Measurements from ENCODE around the gene AUTS2.

DNA sequence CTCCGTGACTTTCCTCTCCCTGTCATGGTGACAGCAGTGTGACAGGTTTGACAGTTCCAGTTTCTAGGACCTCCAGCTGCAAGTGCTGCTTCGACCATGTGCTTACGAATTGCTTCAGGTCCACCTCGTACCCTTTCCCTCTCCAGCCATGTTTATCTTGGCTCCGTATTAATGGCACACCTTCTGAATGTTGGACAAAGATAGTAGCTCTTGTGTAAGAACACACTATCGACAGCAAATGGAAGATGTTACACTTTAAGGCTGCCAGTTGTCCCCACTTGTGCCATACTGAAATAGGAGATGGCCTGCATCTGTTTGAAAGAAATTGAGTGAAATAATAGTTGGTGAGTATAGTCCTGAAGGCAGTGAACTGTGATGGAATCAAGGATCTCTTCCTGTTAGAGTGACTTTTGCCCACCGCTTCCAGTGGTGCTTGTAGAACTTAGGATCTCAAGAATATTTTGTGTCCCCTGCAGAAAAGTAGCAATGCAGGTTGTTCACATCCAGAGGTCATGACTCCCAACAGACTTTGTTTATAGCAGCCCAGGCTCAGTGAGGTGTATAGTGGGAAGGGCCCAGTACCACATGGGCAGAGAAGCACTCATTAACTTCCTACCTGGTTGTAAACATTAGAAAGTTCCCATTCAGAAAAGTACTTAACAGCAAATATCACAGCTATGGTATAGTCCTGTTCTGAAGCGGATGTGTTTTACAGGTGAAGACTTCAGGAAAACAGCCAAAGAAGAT is 904.0 kb downstream of the AUTS2 start:
- TF ChIP-seq POLR2A (IDR thresholded peaks at IDR 0.05; ENCODE audit: low read depth, low read length) = no peak
- TF ChIP-seq TAF1 (IDR thresholded peaks at IDR 0.05; ENCODE audit: low read depth, low read length) = no peak
- TF ChIP-seq POLR2AphosphoS5 (IDR thresholded peaks at IDR 0.05; ENCODE audit: low read depth, low read length) = no peak
- no peak for TF ChIP-seq SPI1 (IDR thresholded peaks at IDR 0.05; ENCODE audit: low read depth, low read length)

All from GM12891 (cell line).